Keratinocyte (primary cell): ENCODE data around the gene STON2. TPM values are rescaled to one million over a fixed set of nuclear protein-coding genes. Genes with fewer than 3 reads are reported as not detected.
"Not testable (repeated sequence)": the region's sequence is repeated elsewhere in the genome, so short reads cannot be mapped to it uniquely, and the experiment has no call there.

Source experiments
- DNase-seq: peaks from one replicate; pipeline ENCODE4 v3.0.0-alpha.2; 2011; ENCODE audit warnings: low read depth, missing footprints, low spot score
- FAIRE-seq: peaks from 2 replicates; lab custom pipeline; 2011; peaks lifted over from hg19 to GRCh38; lab: Jason Lieb, UNC
- H2AFZ ChIP-seq: 2 replicates; pipeline ENCODE4 v1.6.0; 2012; ENCODE audit warnings: low read length, control low read depth, inconsistent platforms; ENCODE audit not compliant: control insufficient read depth
- H3K27ac ChIP-seq: 2 replicates; pipeline ENCODE4 v1.5.1; 2011; ENCODE audit warnings: low read length; ENCODE audit not compliant: control insufficient read depth, insufficient read depth
- H3K27me3 ChIP-seq: 3 replicates; pipeline ENCODE4 v1.6.0; 2011; ENCODE audit warnings: low read length; ENCODE audit not compliant: control insufficient read depth, insufficient read depth; ENCODE audit errors: extremely low read depth
- H3K36me3 ChIP-seq, 2 experiments: 2 replicates in 1 of 2; 3 replicates in 1 of 2; pipeline ENCODE4 v1.5.1; 2011; ENCODE audit warnings: low read length in 2 of 2, mild to moderate bottlenecking in 1 of 2; ENCODE audit not compliant: control insufficient read depth in 2 of 2, insufficient read depth in 2 of 2; ENCODE audit errors: extremely low read depth in 1 of 2
- H3K4me1 ChIP-seq: 3 replicates; pipeline ENCODE4 v1.5.1; 2011; ENCODE audit warnings: low read length; ENCODE audit not compliant: control insufficient read depth, insufficient read depth; ENCODE audit errors: extremely low read depth
- H3K4me2 ChIP-seq: 3 replicates; pipeline ENCODE4 v1.6.0; 2011; ENCODE audit warnings: low read depth, low read length; ENCODE audit not compliant: control insufficient read depth, insufficient read depth; ENCODE audit errors: extremely low read depth
- H3K4me3 ChIP-seq, 3 experiments: fragments of 200-600 bp in 1 of 3; sonication (generic) in 1 of 3; 2 replicates in 2 of 3; 3 replicates in 1 of 3; pipeline ENCODE4 v1.5.1; 2011 to 2016; ENCODE audit warnings: low read length in 3 of 3, mild to moderate bottlenecking in 3 of 3, control low read depth in 2 of 3, inconsistent platforms in 1 of 3, low read depth in 1 of 3, mixed read lengths in 1 of 3, mixed run types in 1 of 3, moderate library complexity in 1 of 3; ENCODE audit not compliant: control insufficient read depth in 2 of 3, insufficient read depth in 2 of 3; ENCODE audit errors: extremely low read depth in 1 of 3
- H3K79me2 ChIP-seq: 2 replicates; pipeline ENCODE4 v1.6.0; 2012; ENCODE audit warnings: low read length; ENCODE audit not compliant: control insufficient read depth, insufficient read depth
- H3K9ac ChIP-seq: 3 replicates; pipeline ENCODE4 v1.6.0; 2011; ENCODE audit warnings: low read length; ENCODE audit not compliant: control insufficient read depth, insufficient read depth; ENCODE audit errors: extremely low read depth
- H3K9me1 ChIP-seq: 3 replicates; pipeline ENCODE4 v1.6.0; 2011; ENCODE audit warnings: low read length; ENCODE audit not compliant: control insufficient read depth, insufficient read depth; ENCODE audit errors: extremely low read depth
- H3K9me3 ChIP-seq: 2 replicates; pipeline ENCODE4 v1.5.1; 2012; ENCODE audit warnings: low read depth, low read length; ENCODE audit not compliant: control insufficient read depth
- H4K20me1 ChIP-seq: 3 replicates; pipeline ENCODE4 v1.6.0; 2011; ENCODE audit warnings: low read length; ENCODE audit not compliant: control insufficient read depth, insufficient read depth; ENCODE audit errors: extremely low read depth
- EZH2 ChIP-seq: IDR thresholded peaks from one replicate; pipeline ENCODE4 v1.6.1; 2012; ENCODE audit warnings: inconsistent platforms, mild to moderate bottlenecking, low read length, moderate library complexity
- dilution Hi-C: fragments of 300-500 bp; cut with MboI; formaldehyde crosslinking; loops from one replicate; pipeline ENCODE4 v1.7.0; 2020; ENCODE audit warnings: low sequenced_read_pairs; ENCODE audit not compliant: extremely low pct_ligation_motif_present
- polyA plus RNA-seq, 5 experiments: library from polyadenylated mRNA; depleted of rRNA in 3 of 5; stranded (reverse) in 3 of 5; stranded (forward) in 1 of 5; unstranded in 1 of 5; fragments of >200 nt; gene quantifications; 1 replicate in 1 of 5; 2 replicates in 3 of 5; 3 replicates in 1 of 5; pipeline versions ENCODE4 v1.2.1 to v1.2.3, GENCODE V29; 2011 to 2012; ENCODE audit warnings: missing spikeins in 2 of 5, low read depth in 1 of 5, low replicate concordance in 1 of 5
- TF ChIP-seq, protein P1 (sequence below), 3 experiments: IDR thresholded peaks in 1 of 3; conservative IDR thresholded peaks in 1 of 3; optimal IDR thresholded peaks in 1 of 3; 2 replicates in 2 of 3; 3 replicates in 1 of 3; pipeline versions ENCODE3 to v1.5.1; 2011; ENCODE audit warnings: low read length in 3 of 3, mild to moderate bottlenecking in 3 of 3, moderate library complexity in 2 of 3, control low read depth in 1 of 3, inconsistent platforms in 1 of 3; ENCODE audit not compliant: insufficient read depth in 2 of 3; ENCODE audit errors: extremely low read depth in 1 of 3

Gene STON2
- polyA plus RNA-seq, 1 donor (not counting 4 experiments of a cell fraction or from before 2014, with no cell fraction given) = 82.3 TPM

GRCh38 chr14:81246461-81247270, 153.5 kb downstream of the STON2 start:
- Histone ChIP-seq H3K27ac (no peak overlapping the region), H4K20me1 (no peaks in the 10 kb centered on the region), H3K36me3 (no peaks in the 10 kb centered on the region), H3K9me1 (no peaks in the 10 kb centered on the region), H3K4me2 (no peak overlapping the region), H3K27me3 (no peaks in the 10 kb centered on the region), H3K4me3 (no peak overlapping the region), H3K9ac (no peak overlapping the region), H3K9me3 (no peaks in the 10 kb centered on the region), H2AFZ (no peak overlapping the region), H3K4me1 (no peaks in the 10 kb centered on the region), H3K79me2 (no peaks in the 10 kb centered on the region)
- DNase-seq (no peak), FAIRE-seq (no peak)
- no peak for TF ChIP-seq EZH2
- TF ChIP-seq, protein P1, sequence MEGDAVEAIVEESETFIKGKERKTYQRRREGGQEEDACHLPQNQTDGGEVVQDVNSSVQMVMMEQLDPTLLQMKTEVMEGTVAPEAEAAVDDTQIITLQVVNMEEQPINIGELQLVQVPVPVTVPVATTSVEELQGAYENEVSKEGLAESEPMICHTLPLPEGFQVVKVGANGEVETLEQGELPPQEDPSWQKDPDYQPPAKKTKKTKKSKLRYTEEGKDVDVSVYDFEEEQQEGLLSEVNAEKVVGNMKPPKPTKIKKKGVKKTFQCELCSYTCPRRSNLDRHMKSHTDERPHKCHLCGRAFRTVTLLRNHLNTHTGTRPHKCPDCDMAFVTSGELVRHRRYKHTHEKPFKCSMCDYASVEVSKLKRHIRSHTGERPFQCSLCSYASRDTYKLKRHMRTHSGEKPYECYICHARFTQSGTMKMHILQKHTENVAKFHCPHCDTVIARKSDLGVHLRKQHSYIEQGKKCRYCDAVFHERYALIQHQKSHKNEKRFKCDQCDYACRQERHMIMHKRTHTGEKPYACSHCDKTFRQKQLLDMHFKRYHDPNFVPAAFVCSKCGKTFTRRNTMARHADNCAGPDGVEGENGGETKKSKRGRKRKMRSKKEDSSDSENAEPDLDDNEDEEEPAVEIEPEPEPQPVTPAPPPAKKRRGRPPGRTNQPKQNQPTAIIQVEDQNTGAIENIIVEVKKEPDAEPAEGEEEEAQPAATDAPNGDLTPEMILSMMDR (optimal IDR thresholded peaks at IDR 0.05 in 1 of 3, IDR thresholded peaks at IDR 0.05 in 1 of 3, conservative IDR thresholded peaks at IDR 0.05 in 1 of 3; ENCODE audit: extremely low read depth in 1 of 3, insufficient read depth in 2 of 3, low read length in 3 of 3) = no peak
- dilution Hi-C loops = no loop called here

- H3K4me3 ChIP-seq = no peak overlapping the region
- no peaks in the 10 kb centered on the region for H4K20me1 ChIP-seq
- FAIRE-seq = no peak
- no peaks in the 10 kb centered on the region for H3K27me3 ChIP-seq
- H3K27ac ChIP-seq = no peak overlapping the region
- H3K4me1 ChIP-seq = no peaks in the 10 kb centered on the region
- no peaks in the 10 kb centered on the region for H3K9me1 ChIP-seq
- no peak for DNase-seq
- H3K36me3 ChIP-seq = no peaks in the 10 kb centered on the region
- dilution Hi-C loops = no loop called here
- no peaks in the 10 kb centered on the region for H3K9me3 ChIP-seq
- H3K9ac ChIP-seq = no peak overlapping the region
- no peak overlapping the region for H3K4me2 ChIP-seq
- TF ChIP-seq, protein P1 (optimal IDR thresholded peaks at IDR 0.05 in 1 of 3, IDR thresholded peaks at IDR 0.05 in 1 of 3, conservative IDR thresholded peaks at IDR 0.05 in 1 of 3; ENCODE audit: extremely low read depth in 1 of 3, insufficient read depth in 2 of 3, low read length in 3 of 3) = no peak
- no peak for TF ChIP-seq EZH2
- H2AFZ ChIP-seq = no peak overlapping the region
- no peaks in the 10 kb centered on the region for H3K79me2 ChIP-seq
These were observed 154.4 kb downstream of the STON2 start for GRCh38 chr14:81245771-81246170.

GRCh38 chr14:81244431-81244830, 155.7 kb downstream of the STON2 start:
- H2AFZ ChIP-seq, H3K4me1 ChIP-seq, H3K27ac ChIP-seq, dilution Hi-C loops, H3K4me3 ChIP-seq, H3K27me3 ChIP-seq, H3K36me3 ChIP-seq, H3K9ac ChIP-seq, H3K4me2 ChIP-seq, H3K79me2 ChIP-seq, H3K9me1 ChIP-seq, H3K9me3 ChIP-seq, FAIRE-seq, H4K20me1 ChIP-seq, DNase-seq: not testable (repeated sequence)
